CD4-positive, alpha-beta T cell treated with Interleukin-2 at 100 ng/mL for 4 hours (primary cell): ENCODE results near the gene YWHAH.

Experiments
- DNase-seq: peaks from one replicate; pipeline ENCODE4 v3.0.0-alpha.2; 2020; ENCODE audit warnings: low spot score

Gene YWHAH

GRCh38 chr22:31923136-31923535 is 21.2 kb upstream of the YWHAH start:
- no peak for DNase-seq

- no peak for DNase-seq
Observed at GRCh38 chr22:31923747-31924146, 20.6 kb upstream of the YWHAH start.

- DNase-seq, result no peak
Observed at GRCh38 chr22:31925056-31925455, 19.3 kb upstream of the YWHAH start.

- DNase-seq, result no peak
Observed at GRCh38 chr22:31926024-31926423, 18.3 kb upstream of the YWHAH start.

- no peak for DNase-seq
Observed at GRCh38 chr22:31926969-31927368, 17.4 kb upstream of the YWHAH start.

- DNase-seq, result no peak
Observed at GRCh38 chr22:31927562-31927961, 16.8 kb upstream of the YWHAH start.

- DNase-seq, result no peak
Observed at GRCh38 chr22:31929167-31929930, 15.0 kb upstream of the YWHAH start.

GRCh38 chr22:31932863-31933262 is 11.5 kb upstream of the YWHAH start:
- DNase-seq, result no peak

GRCh38 chr22:31933406-31933805 is 10.9 kb upstream of the YWHAH start:
- DNase-seq, result no peak

- DNase-seq, result no peak
Observed at GRCh38 chr22:31933816-31934482, 10.4 kb upstream of the YWHAH start.

- no peak for DNase-seq
Observed at GRCh38 chr22:31935961-31936635, 8.2 kb upstream of the YWHAH start.

- DNase-seq, result no peak
Observed at GRCh38 chr22:31937341-31937740, 7.0 kb upstream of the YWHAH start.

- DNase-seq, result no peak
Observed at GRCh38 chr22:31938296-31938695, 6.0 kb upstream of the YWHAH start.

- no peak for DNase-seq
Observed at GRCh38 chr22:31940506-31940905, 3.8 kb upstream of the YWHAH start.

GRCh38 chr22:31942091-31942490 is 2.2 kb upstream of the YWHAH start:
- no peak for DNase-seq

- DNase-seq, result no peak
Observed at GRCh38 chr22:31943206-31943977, 943 bp upstream of the YWHAH start.

GRCh38 chr22:31944700-31945442 is 536 bp downstream of the YWHAH start:
- DNase-seq, result peak; percentile 21

GRCh38 chr22:31945443-31945855 is 1.1 kb downstream of the YWHAH start:
- DNase-seq, result peak; percentile 24

GRCh38 chr22:31945971-31946680 is 1.8 kb downstream of the YWHAH start:
- DNase-seq, result no peak

GRCh38 chr22:31947296-31947695 is 3.0 kb downstream of the YWHAH start:
- peak; percentile 66 for DNase-seq

GRCh38 chr22:31948002-31948401 is 3.7 kb downstream of the YWHAH start:
- DNase-seq, result no peak
